ENCODE measurements around the gene SSC4D. TPM values are rescaled to one million over a fixed set of nuclear protein-coding genes. Genes with fewer than 3 reads are reported as not detected.

SSC4D gene
- total and polyA plus RNA-seq, 9 of the 15 experiments (the other 6 are each of a cell fraction or from before 2014, with no cell fraction given): 0.06 to 1.1 (median 0.85) TPM; not detected in 1

GRCh38 chr7:76354516-76354915 lies 55.0 kb downstream of the SSC4D start:
- DNase-seq (ENCODE audit: extremely low read depth in 1 of 4, low spot score in 3 of 4) (peak in 1 of 4 experiments; percentile 56), FAIRE-seq (no peak), ATAC-seq (no peak)
- Histone ChIP-seq H3K27ac (ENCODE audit: extremely low read depth, low read depth, low read length) (no peak overlapping the region), H3K4me3 (no peak overlapping the region), H3K27me3 (ENCODE audit: control insufficient read depth in 2 of 2, insufficient read depth in 2 of 2, low read length in 2 of 2) (no peaks in the 10 kb centered on the region), H2AFZ (ENCODE audit: low read depth, low read length) (no peak overlapping the region), H3K9me1 (ENCODE audit: control insufficient read depth, insufficient read depth, low read length) (peaks cover 5% of the 10 kb centered on the region), H3K79me2 (ENCODE audit: control insufficient read depth, insufficient read depth, low read length) (peaks cover 93% of the 10 kb centered on the region), H3K9ac (ENCODE audit: insufficient read depth in 1 of 2, low read depth in 2 of 2, low read length in 2 of 2) (no peak overlapping the region), H3K4me1 (replicated peaks in 1 of 2; ENCODE audit: control insufficient read depth in 2 of 2, insufficient read depth in 2 of 2, low read length in 2 of 2) (peaks cover 8 to 19% of the 10 kb centered on the region in 2 experiments), H3K4me2 (ENCODE audit: insufficient read depth, low read length) (0 out of 2 replicates have a peak overlapping the region, but pooled peaks have one; percentile 16), H3K9me3 (replicated peaks; ENCODE audit: control insufficient read depth, insufficient read depth, low read depth, low read length) (no peaks in the 10 kb centered on the region), H4K20me1 (replicated peaks; ENCODE audit: control insufficient read depth, insufficient read depth, low read length) (peaks cover 56% of the 10 kb centered on the region), H3K36me3 (ENCODE audit: control insufficient read depth, insufficient read depth, low read length) (peaks cover 81% of the 10 kb centered on the region)
- no TSS peak for BruUV-seq (replicated peaks)
- ChIA-PET POLR2A (interaction anchor here (0.7 to 3.8 kb wide), 7 partner anchors 10 to 47 kb away, joined by 3 to 15 read pairs (median 5); no protein-coding TSS in a partner anchor), CTCF (ENCODE audit: low intra/inter-chr PET ratio) (no interaction called here)
- in situ Hi-C loops (cut with MboI) (no loop called here), intact Hi-C loops (cut with micrococcal nuclease) (no loop called here)
- WGBS (ENCODE audit: insufficient coverage, low coverage, missing lambda C conversion rate): 40% methylated on average over 4 of the region's 4 CpGs
- 0 out of 4 replicates have a peak, but pooled peaks of 1 of the 2 experiments have one; percentile 31 for TF ChIP-seq BCLAF1 (IDR thresholded peaks at IDR 0.05; ENCODE audit: borderline replicate concordance in 1 of 2, control insufficient read depth in 1 of 2, low read depth in 2 of 2, low read length in 1 of 2)
- TF ChIP-seq U2AF2 (optimal IDR thresholded peaks at IDR 0.05; ENCODE audit: low read depth, low read length): no peak
- peak; percentile 18; the same call in 1 of the 2 replicates for TF ChIP-seq SP1 (CRISPR knock-in tag; IDR thresholded peaks at IDR 0.05)
- no peak for TF ChIP-seq RFX7 (CRISPR knock-in tag; IDR thresholded peaks at IDR 0.05)
- no peak for TF ChIP-seq KLF16 (IDR thresholded peaks at IDR 0.05)
- TF ChIP-seq POLR2A (conservative IDR thresholded peaks at IDR 0.05): 0 out of 2 replicates have a peak, but pooled peaks have one; percentile 16
- peak in 1 of 2 experiments; percentile 32; a peak in 1 of 4 replicates for TF ChIP-seq RCOR1 (IDR thresholded peaks at IDR 0.05; ENCODE audit: borderline replicate concordance in 1 of 2, low read depth in 2 of 2, low read length in 2 of 2)
- TF ChIP-seq ZNF592 (IDR thresholded peaks at IDR 0.05): 0 out of 2 replicates have a peak, but pooled peaks have one; percentile 24
- TF ChIP-seq POLR2AphosphoS5 (IDR thresholded peaks at IDR 0.05; ENCODE audit: control insufficient read depth, insufficient read depth, low read depth, low read length): 0 out of 2 replicates have a peak, but pooled peaks have one; percentile 56
- TF ChIP-seq MNT (conservative IDR thresholded peaks at IDR 0.05): peak in 1 of 2 experiments; percentile 43; a peak in 2 of 4 replicates

Data from K562 (cell line).